Caco-2 (cell line): ENCODE results near the gene P3H4. TPM values are rescaled to one million over a fixed set of nuclear protein-coding genes. Genes with fewer than 3 reads are reported as not detected.

Experiments
- BruUV-seq: library from RNA; stranded (reverse); fragments of 400-500 nt; replicated peaks from 2 replicates; lab custom pipeline; 2021; lab: Mats Ljungman, UMichigan
- CTCF ChIA-PET: fragments of 300-600 bp; sonication (Branson Sonifier 250); formaldehyde crosslinking; loops from one replicate; lab custom pipeline; 2022; ENCODE audit warnings: antibody characterized with exemption; lab: Charles Lee
- POLR2A ChIA-PET: fragments of 300-600 bp; sonication (Branson Sonifier 250); formaldehyde crosslinking; loops from one replicate; lab custom pipeline; 2022; ENCODE audit warnings: antibody characterized with exemption; lab: Charles Lee
- DNase-seq, 2 experiments: peaks; one replicate each; pipeline versions ENCODE4 v3.0.0 to v3.0.0-alpha.2; 2020 to 2022
- H3K27me3 ChIP-seq: replicated peaks from 2 replicates; pipeline ENCODE4 v1.6.0; 2011; ENCODE audit warnings: low read length; ENCODE audit not compliant: control insufficient read depth, insufficient read depth
- H3K36me3 ChIP-seq: 2 replicates; pipeline ENCODE4 v1.5.1; 2011; ENCODE audit warnings: low read length; ENCODE audit not compliant: control insufficient read depth, insufficient read depth
- H3K4me1 ChIP-seq: fragments of 250-450 bp; sonication (Bioruptor Pico); 2 replicates; pipeline ENCODE4 v1.5.1; 2020; ENCODE audit warnings: mild to moderate bottlenecking
- H3K4me3 ChIP-seq: 2 replicates; pipeline ENCODE4 v1.5.1; 2011; ENCODE audit warnings: low read depth, mild to moderate bottlenecking, control low read depth, low read length
- H3K9me3 ChIP-seq: fragments of 250-450 bp; sonication (Bioruptor Pico); 2 replicates; pipeline ENCODE4 v1.5.1; 2020; ENCODE audit warnings: mild to moderate bottlenecking, moderate library complexity
- H3K27ac Mint-ChIP-seq: one replicate; pipeline ENCODE4 v1.8.0; 2022; ENCODE audit warnings: mixed read lengths; ENCODE audit not compliant: unreplicated experiment
- H3K27me3 Mint-ChIP-seq: one replicate; pipeline ENCODE4 v1.8.0; 2022; ENCODE audit warnings: mixed read lengths; ENCODE audit not compliant: insufficient read depth, unreplicated experiment
- H3K36me3 Mint-ChIP-seq: one replicate; pipeline ENCODE4 v1.8.0; 2022; ENCODE audit warnings: mild to moderate bottlenecking, mixed read lengths; ENCODE audit not compliant: insufficient read depth, unreplicated experiment
- H3K4me1 Mint-ChIP-seq: one replicate; pipeline ENCODE4 v1.8.0; 2022; ENCODE audit warnings: low read depth, mixed read lengths; ENCODE audit not compliant: unreplicated experiment
- H3K4me3 Mint-ChIP-seq: one replicate; pipeline ENCODE4 v1.8.0; 2022; ENCODE audit warnings: mild to moderate bottlenecking, moderate library complexity, mixed read lengths; ENCODE audit not compliant: unreplicated experiment
- H3K9me3 Mint-ChIP-seq: one replicate; pipeline ENCODE4 v1.8.0; 2022; ENCODE audit warnings: mixed read lengths; ENCODE audit not compliant: unreplicated experiment
- CTCF ChIP-seq, 2 experiments: fragments of 200-600 bp in 1 of 2; IDR thresholded peaks; 1 replicate in 1 of 2; 2 replicates in 1 of 2; pipeline versions ENCODE4 v1.5.1 to v1.8.0; 2011 to 2022; ENCODE audit warnings: antibody characterized with exemption in 1 of 2, control low read depth in 1 of 2, inconsistent platforms in 1 of 2, low read depth in 1 of 2, low read length in 1 of 2, mild to moderate bottlenecking in 1 of 2, moderate library complexity in 1 of 2; ENCODE audit not compliant: insufficient read depth in 1 of 2, severe bottlenecking in 1 of 2, unreplicated experiment in 1 of 2
- intact Hi-C: fragments of 100-400 bp; cut with micrococcal nuclease; formaldehyde crosslinking; loops from one replicate; pipeline ENCODE4 v1.10.0; 2022; ENCODE audit not compliant: unreplicated experiment
- total RNA-seq: library from RNA; stranded (reverse); gene quantifications from 2 replicates; pipeline ENCODE4 v1.2.3, GENCODE V29; 2022

The P3H4 gene
- total RNA-seq, 1 experiment from 2014 or later: 39.2 TPM

DNA sequence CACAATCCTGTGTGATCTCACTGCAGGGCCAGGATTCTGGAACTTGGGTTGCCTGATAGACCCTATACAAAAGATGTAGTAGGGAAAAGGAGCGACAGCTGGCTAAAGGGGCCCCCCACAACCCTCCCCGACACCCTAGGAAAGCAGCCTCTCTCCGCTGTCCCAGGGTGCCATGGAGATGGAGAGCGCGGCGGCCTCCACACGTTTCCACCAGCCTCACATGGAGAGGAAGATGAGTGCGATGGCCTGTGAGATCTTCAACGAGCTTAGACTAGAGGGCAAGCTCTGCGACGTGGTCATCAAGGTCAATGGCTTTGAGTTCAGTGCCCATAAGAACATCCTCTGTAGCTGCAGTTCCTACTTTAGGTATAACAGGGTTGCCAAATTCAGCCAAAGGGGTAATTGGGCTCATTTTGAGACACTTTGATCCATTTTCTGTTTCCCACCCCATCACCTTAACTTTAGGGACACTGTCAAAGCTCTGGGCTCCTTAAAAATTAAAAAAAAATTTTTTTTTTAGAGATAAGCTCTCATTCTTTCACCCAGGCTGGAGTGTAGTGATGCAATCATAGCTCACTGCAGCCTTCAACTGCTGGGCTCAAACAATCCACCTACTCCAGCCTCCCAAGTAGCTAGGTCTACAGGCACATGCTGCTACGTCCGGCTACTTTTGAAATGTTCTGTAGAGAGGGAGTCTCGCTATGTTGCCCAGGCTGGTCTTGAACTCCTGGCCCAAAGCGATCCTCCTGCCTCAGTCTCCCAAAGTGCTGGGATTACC lies 26.2 kb upstream of the P3H4 start, which contains the start of gene KLHL10:
KLHL10 (plus strand) TSS at position 65 of the 778 bp plus-strand sequence; CDS start at position 173, 108 bp downstream.
- Histone ChIP-seq H3K27me3 (no peaks in the 10 kb centered on the region), H3K4me1 (0 out of 2 replicates have a peak, but pooled peaks cover 3% of the 10 kb centered on the region), H3K36me3 (no peaks in the 10 kb centered on the region), H3K4me3 (peak within 1 kb of the TSS; percentile 74), H3K9me3 (no peaks in the 10 kb centered on the region)
- intact Hi-C loops: no loop called here
- H3K4me3 Mint-ChIP-seq: peak within 1 kb of the TSS; percentile 78
- no peak within 1 kb of the TSS for H3K27ac Mint-ChIP-seq
- ChIA-PET CTCF (interaction anchor here (0.6 to 1.0 kb wide), 3 partner anchors 27 to 132 kb away, joined by 3 to 4 read pairs (median 3); partner anchors contain the start of gene P3H4), POLR2A (interaction anchor here (0.9 kb wide), 1 partner anchor 81 kb away, joined by 3 read pairs; no protein-coding TSS in a partner anchor)
- no peak for DNase-seq
- TF ChIP-seq CTCF (IDR thresholded peaks at IDR 0.05; ENCODE audit: insufficient read depth in 1 of 2, low read depth in 1 of 2, low read length in 1 of 2, severe bottlenecking in 1 of 2, unreplicated experiment in 1 of 2): no peak
- peaks cover 6% of the 10 kb centered on the region for H3K36me3 Mint-ChIP-seq
- no peaks in the 10 kb centered on the region for H3K9me3 Mint-ChIP-seq
- peaks cover 8% of the 10 kb centered on the region for H3K4me1 Mint-ChIP-seq
- no peaks in the 10 kb centered on the region for H3K27me3 Mint-ChIP-seq
- no TSS peak for BruUV-seq

DNA sequence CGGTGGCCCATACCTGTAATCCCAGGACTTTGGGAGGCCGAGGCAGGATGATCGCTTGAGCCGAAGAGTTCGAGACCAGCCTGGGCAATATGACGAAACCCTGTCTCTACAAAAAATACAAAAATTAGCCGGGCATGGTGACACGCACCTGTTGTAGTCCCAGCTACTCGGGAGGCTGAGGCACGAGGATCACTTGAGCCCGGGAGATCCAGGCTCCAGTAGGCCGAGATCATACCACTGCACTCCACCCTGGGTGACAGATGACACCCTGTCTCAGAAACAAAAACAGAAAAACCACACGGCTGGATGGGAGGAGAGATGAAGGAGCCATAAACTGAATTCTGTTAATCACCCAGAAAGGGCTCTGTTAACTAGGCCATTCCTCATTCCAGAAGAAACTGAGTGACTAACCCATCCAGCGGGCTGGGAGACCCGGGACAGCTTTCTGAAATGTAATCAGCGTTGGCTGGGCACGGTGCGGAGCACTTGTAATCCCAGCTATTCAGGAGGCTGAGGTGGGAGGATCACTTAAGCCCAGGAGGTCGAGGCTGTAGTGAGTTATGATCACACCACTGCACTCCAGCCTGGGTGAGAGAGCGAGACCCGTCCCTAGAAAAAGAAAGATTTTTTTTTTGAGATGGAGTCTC lies 24.9 kb upstream of the P3H4 start:
- peak overlapping the region; percentile 74 for H3K4me3 ChIP-seq
- TF ChIP-seq CTCF (IDR thresholded peaks at IDR 0.05; ENCODE audit: insufficient read depth in 1 of 2, low read depth in 1 of 2, low read length in 1 of 2, severe bottlenecking in 1 of 2, unreplicated experiment in 1 of 2): no peak
- no peaks in the 10 kb centered on the region for H3K27me3 ChIP-seq
- ChIA-PET POLR2A (interaction anchor here (0.7 kb wide), 1 partner anchor 148 kb away, joined by 3 read pairs; no protein-coding TSS in a partner anchor), CTCF (interaction anchor here (0.5 kb wide), 1 partner anchor 142 kb away, joined by 4 read pairs; no protein-coding TSS in a partner anchor)
- no peaks in the 10 kb centered on the region for H3K36me3 ChIP-seq
- no peak for DNase-seq
- Mint-ChIP-seq H3K4me3 (peak overlapping the region; percentile 78), H3K9me3 (no peaks in the 10 kb centered on the region), H3K4me1 (peaks cover 8% of the 10 kb centered on the region), H3K36me3 (peaks cover 13% of the 10 kb centered on the region), H3K27me3 (no peaks in the 10 kb centered on the region), H3K27ac (no peak overlapping the region)
- intact Hi-C loops: no loop called here
- BruUV-seq: no TSS peak
- 0 out of 2 replicates have a peak, but pooled peaks cover 3% of the 10 kb centered on the region for H3K4me1 ChIP-seq
- no peaks in the 10 kb centered on the region for H3K9me3 ChIP-seq
